ENCODE data around the gene IL2RA. TPM values are rescaled to one million over a fixed set of nuclear protein-coding genes. Genes with fewer than 3 reads are reported as not detected.

The IL2RA gene
- total RNA-seq, 2 donors from 2014 or later = 21.0 to 48.2 TPM

- Histone ChIP-seq H3K4me1 (ENCODE audit: control insufficient read depth in 1 of 2, low read depth in 2 of 2) (peaks cover 12 to 13% of the 10 kb centered on the region in 2 donors), H3K9me3 (no peaks in the 10 kb centered on the region), H3K36me3 (peaks cover 22% of the 10 kb centered on the region), H3K4me3 (no peak overlapping the region), H3K27me3 (replicated peaks; ENCODE audit: insufficient read depth) (no peaks in the 10 kb centered on the region), H3K27ac (no peak overlapping the region)
- no peak for DNase-seq (ENCODE audit: low spot score)
- ATAC-seq (ENCODE audit: insufficient number of reproducible peaks, low FRiP score, low read depth) = no peak
- no peak for TF ChIP-seq CTCF (IDR thresholded peaks at IDR 0.05)
Observed at GRCh38 chr10:6097063-6097462, 34.9 kb upstream of the IL2RA start.

- ATAC-seq (ENCODE audit: insufficient number of reproducible peaks, low FRiP score, low read depth) = no peak
- no peak for TF ChIP-seq CTCF (IDR thresholded peaks at IDR 0.05)
- H3K27me3 ChIP-seq (replicated peaks; ENCODE audit: insufficient read depth) = no peaks in the 10 kb centered on the region
- H3K4me1 ChIP-seq (ENCODE audit: control insufficient read depth in 1 of 2, low read depth in 2 of 2) = peaks cover 18 to 22% of the 10 kb centered on the region in 2 donors
- H3K4me3 ChIP-seq = no peak overlapping the region
- H3K36me3 ChIP-seq = peaks cover 14% of the 10 kb centered on the region
- no peak for DNase-seq (ENCODE audit: low spot score)
- H3K9me3 ChIP-seq = no peaks in the 10 kb centered on the region
- no peak overlapping the region for H3K27ac ChIP-seq
Observed at GRCh38 chr10:6095810-6096570, 33.8 kb upstream of the IL2RA start.

- Histone ChIP-seq H3K4me1 (ENCODE audit: control insufficient read depth in 1 of 2, low read depth in 2 of 2) (peaks cover 28 to 31% of the 10 kb centered on the region in 2 donors), H3K27me3 (replicated peaks; ENCODE audit: insufficient read depth) (no peaks in the 10 kb centered on the region), H3K36me3 (peaks cover 7% of the 10 kb centered on the region), H3K4me3 (no peak overlapping the region), H3K9me3 (no peaks in the 10 kb centered on the region), H3K27ac (no peak overlapping the region)
- no peak for DNase-seq (ENCODE audit: low spot score)
- ATAC-seq (ENCODE audit: insufficient number of reproducible peaks, low FRiP score, low read depth) = no peak
- no peak for TF ChIP-seq CTCF (IDR thresholded peaks at IDR 0.05)
Observed at GRCh38 chr10:6092731-6093130, 30.6 kb upstream of the IL2RA start.

DNA sequence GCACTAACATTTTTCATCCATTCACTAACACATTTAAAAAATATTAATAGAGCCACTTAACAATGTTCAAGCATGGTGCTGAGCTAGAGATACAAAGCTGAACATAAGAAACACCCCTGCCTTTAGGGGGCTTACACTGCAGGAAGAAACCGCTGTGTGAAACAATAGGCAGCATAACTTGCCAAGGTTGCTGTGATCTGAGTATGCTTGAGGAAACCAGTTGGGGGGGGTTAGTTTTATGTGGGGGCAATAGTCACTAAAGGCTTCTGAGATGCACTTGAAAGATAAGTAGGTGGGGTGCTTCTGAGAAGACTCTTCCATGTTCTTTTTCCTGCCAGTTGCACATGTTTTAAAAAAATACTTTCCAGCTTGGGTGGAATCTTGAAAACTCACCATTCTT, 29.5 kb upstream of the IL2RA start:
- ATAC-seq (ENCODE audit: insufficient number of reproducible peaks, low FRiP score, low read depth) (no peak), DNase-seq (ENCODE audit: low spot score) (no peak)
- H3K36me3 ChIP-seq = no peaks in the 10 kb centered on the region
- no peak overlapping the region for H3K4me3 ChIP-seq
- peaks cover 28 to 34% of the 10 kb centered on the region in 2 donors for H3K4me1 ChIP-seq (ENCODE audit: control insufficient read depth in 1 of 2, low read depth in 2 of 2)
- H3K27ac ChIP-seq = no peak overlapping the region
- H3K27me3 ChIP-seq (replicated peaks; ENCODE audit: insufficient read depth) = no peaks in the 10 kb centered on the region
- no peaks in the 10 kb centered on the region for H3K9me3 ChIP-seq
- no peak for TF ChIP-seq CTCF (IDR thresholded peaks at IDR 0.05)

GRCh38 chr10:6089334-6090219, 27.4 kb upstream of the IL2RA start:
- Histone ChIP-seq H3K27ac (peak overlapping the region; percentile 62 to 71), H3K9me3 (no peaks in the 10 kb centered on the region), H3K36me3 (no peaks in the 10 kb centered on the region), H3K4me1 (ENCODE audit: control insufficient read depth in 1 of 2, low read depth in 2 of 2) (peaks cover 15 to 31% of the 10 kb centered on the region in 2 donors), H3K4me3 (peak overlapping the region; percentile 85), H3K27me3 (replicated peaks; ENCODE audit: insufficient read depth) (no peaks in the 10 kb centered on the region)
- ATAC-seq (ENCODE audit: insufficient number of reproducible peaks, low FRiP score, low read depth) = peak; percentile 18
- no peak for DNase-seq (ENCODE audit: low spot score)
- no peak for TF ChIP-seq CTCF (IDR thresholded peaks at IDR 0.05)
